ENCODE data around the gene RNF121. TPM values are rescaled to one million over a fixed set of nuclear protein-coding genes. Genes with fewer than 3 reads are reported as not detected.

Gene RNF121
- total and polyA plus RNA-seq, 2 of the 8 experiments (the other 6 are each of a cell fraction or from before 2014, with no cell fraction given), result 39.7 to 51.6 TPM

GRCh38 chr11:71927820-71928736 is 768 bp upstream of the RNF121 start, which contains the start of gene XNDC1N (continued):
- TF ChIP-seq POLR2AphosphoS5 (IDR thresholded peaks at IDR 0.05; ENCODE audit: low read depth, low read length) (peak; percentile 70), POLR2A (IDR thresholded peaks at IDR 0.05; ENCODE audit: control extremely low read depth in 1 of 2, low read depth in 2 of 2, low read length in 2 of 2) (peak in 1 of 2 experiments; percentile 91; a peak in 2 of 3 replicates), CHD2 (IDR thresholded peaks at IDR 0.05; ENCODE audit: low read length) (peak; percentile 87), GABPA (IDR thresholded peaks at IDR 0.05; ENCODE audit: borderline replicate concordance, insufficient read depth, low read length) (peak; percentile 91), CREB1 (IDR thresholded peaks at IDR 0.05) (peak; percentile 55; the same call in 1 of the 2 replicates), SAP30 (IDR thresholded peaks at IDR 0.05; ENCODE audit: insufficient read depth, insufficient replicate concordance, low read length) (peak; percentile 72), GTF2F1 (IDR thresholded peaks at IDR 0.05; ENCODE audit: borderline replicate concordance, low read depth, low read length) (no peak), RBBP5 (IDR thresholded peaks at IDR 0.05; ENCODE audit: borderline replicate concordance, low read depth, low read length) (peak; percentile 28; the same call in 1 of the 2 replicates), PHF8 (conservative IDR thresholded peaks at IDR 0.05; ENCODE audit: low read depth, low read length) (peak; percentile 61), SIX5 (IDR thresholded peaks at IDR 0.05; ENCODE audit: low read depth, low read length) (peak; percentile 82), ASH2L (IDR thresholded peaks at IDR 0.05; ENCODE audit: low read length) (peak; percentile 78), KDM4A (IDR thresholded peaks at IDR 0.05; ENCODE audit: low read depth, low read length, severe bottlenecking) (peak; percentile 72), ATF2 (IDR thresholded peaks at IDR 0.05; ENCODE audit: low read length) (no peak), MAX (IDR thresholded peaks at IDR 0.05) (peak; percentile 86), ATF3 (IDR thresholded peaks at IDR 0.05; ENCODE audit: insufficient read depth, low read depth, low read length) (no peak)

Measured in H1 (cell line).